DMS114 treated with DMSO at 0.1 percent for 48 hours (cell line): ENCODE measurements around the gene HOXC11.
A peak's percentile ranks its signal among the peaks of the same experiment; 100 is the strongest.

Experiments
- DNase-seq: peaks from one replicate; lab custom pipeline; 2025; ENCODE audit not compliant: unreplicated experiment; lab: John Stamatoyannopoulos, UW

The HOXC11 gene

GRCh38 chr12:53972722-53973235 lies at the start of gene HOXC11:
Gene HOXC11, plus strand, starts transcription at chr12:53973126. Its CDS starts 116 bp downstream, at chr12:53973242.
- no peak for DNase-seq

- no peak for DNase-seq
Observed at GRCh38 chr12:53924521-53925405, 48.2 kb upstream of the HOXC11 start.

DNA sequence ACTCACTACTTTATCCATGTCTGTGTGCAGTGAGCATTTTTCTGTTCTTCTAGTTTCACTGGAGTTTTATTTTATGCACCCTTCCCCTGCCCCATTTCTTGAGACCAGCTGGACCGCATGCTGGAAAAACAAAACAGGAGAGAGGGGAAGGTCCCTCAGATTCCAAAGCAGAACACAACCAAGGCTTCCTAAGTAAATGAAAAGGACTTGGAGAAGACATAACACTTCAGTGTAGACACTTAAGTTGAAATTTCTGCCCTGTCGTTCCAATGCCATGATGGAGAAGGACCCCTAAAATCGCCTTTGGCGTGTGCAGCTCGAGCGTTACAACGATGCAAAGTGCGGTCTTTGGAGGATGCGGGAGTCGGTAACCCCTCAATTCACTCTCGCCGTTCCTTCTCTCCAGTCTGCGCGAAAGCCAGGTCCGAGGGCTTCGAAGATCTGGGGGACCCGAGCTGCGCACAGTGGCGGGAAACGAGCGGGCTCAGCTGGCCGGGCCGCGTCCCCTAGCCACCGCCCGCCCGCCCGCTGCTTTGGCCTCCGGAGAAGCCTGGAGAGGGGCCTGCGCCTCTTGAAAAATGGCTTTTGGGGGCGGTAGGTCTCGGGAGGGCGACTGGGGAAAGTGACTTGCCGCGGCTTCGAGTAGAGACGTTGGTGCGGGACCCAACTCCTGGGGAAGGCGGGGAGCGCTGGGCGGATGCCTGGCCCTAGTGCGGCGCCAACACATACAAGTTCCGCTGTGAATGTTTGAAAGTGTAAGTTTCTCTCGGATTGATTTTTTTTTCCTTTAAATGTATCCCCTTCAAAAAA lies 45.5 kb upstream of the HOXC11 start:
- no peak for DNase-seq

- no peak for DNase-seq
Observed at GRCh38 chr12:53928054-53928835, 44.7 kb upstream of the HOXC11 start.

- no peak for DNase-seq
Observed at GRCh38 chr12:53929527-53929926, 43.4 kb upstream of the HOXC11 start.

DNA sequence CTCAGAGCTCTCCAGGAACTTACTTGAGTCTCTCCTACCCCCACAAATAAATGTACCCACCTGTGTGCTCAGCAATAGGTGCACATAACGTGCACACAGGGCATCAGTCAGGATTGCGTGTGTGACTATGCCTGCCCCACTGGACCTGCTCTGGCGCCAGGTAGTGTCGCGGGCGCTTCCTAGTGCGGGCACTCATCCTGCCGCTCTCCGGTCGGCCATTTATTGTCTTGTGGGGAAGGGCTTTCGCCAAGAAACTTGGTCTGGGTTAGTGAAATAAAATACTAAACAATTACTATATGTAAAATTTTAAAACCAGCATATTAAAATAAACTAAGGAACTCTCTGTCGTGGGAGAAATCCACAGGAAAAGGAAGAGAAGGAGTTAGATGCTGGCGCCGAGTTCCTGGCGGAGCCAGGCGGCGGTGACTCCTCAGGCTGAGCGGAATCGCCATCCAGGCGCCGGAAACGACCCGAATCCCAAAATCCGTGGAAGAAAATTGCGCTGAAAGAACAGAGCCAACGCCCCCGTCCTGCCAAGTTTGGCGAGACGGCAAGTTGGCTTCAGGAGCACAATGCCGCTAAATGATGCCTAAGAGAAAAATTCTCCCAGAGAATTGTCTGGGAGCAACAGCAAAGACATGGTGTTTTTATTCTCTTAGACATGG lies 42.2 kb upstream of the HOXC11 start:
- no peak for DNase-seq

GRCh38 chr12:53931844-53932581 lies 40.9 kb upstream of the HOXC11 start:
- DNase-seq, result no peak

- no peak for DNase-seq
Observed at GRCh38 chr12:53932915-53933314, 40.0 kb upstream of the HOXC11 start.

- no peak for DNase-seq
Observed at GRCh38 chr12:53935383-53936341, 37.3 kb upstream of the HOXC11 start.

- no peak for DNase-seq
Observed at GRCh38 chr12:53937099-53937498, 35.8 kb upstream of the HOXC11 start.

DNA sequence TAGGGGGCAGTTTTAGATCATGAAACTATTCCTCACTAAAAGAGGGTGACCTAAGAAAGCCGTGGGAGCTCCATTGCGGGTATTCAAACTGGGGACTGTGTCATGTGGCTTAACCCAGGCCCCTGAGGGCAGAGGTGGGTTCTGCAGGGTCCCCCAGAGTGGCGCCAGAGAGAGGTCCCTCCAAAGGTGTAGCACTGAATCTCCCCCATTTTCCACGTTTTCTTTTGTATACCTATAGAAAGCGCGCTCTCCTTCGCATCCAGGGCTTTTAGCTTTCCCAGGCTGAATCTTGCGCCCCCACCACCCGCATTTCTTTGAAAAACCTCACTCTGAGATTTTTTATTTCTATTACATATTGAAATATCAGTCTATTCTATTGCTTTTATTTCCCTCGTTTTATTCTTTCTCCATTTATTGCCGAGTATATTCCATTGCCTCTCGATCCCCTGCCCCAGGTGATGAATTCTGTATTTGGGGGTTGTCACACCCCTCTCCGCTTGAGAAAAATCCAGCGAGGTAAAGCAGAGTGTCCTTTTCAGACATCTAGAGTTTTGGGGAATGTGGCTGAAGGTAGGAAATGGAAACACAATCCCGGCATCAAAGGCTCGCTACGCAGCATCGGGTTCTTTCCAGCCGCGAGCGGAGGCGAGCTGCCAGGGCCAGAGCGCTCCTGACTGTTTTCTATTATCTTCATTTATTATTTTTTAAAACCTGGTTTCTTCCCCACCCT lies 35.2 kb upstream of the HOXC11 start:
- DNase-seq, result no peak

DNA sequence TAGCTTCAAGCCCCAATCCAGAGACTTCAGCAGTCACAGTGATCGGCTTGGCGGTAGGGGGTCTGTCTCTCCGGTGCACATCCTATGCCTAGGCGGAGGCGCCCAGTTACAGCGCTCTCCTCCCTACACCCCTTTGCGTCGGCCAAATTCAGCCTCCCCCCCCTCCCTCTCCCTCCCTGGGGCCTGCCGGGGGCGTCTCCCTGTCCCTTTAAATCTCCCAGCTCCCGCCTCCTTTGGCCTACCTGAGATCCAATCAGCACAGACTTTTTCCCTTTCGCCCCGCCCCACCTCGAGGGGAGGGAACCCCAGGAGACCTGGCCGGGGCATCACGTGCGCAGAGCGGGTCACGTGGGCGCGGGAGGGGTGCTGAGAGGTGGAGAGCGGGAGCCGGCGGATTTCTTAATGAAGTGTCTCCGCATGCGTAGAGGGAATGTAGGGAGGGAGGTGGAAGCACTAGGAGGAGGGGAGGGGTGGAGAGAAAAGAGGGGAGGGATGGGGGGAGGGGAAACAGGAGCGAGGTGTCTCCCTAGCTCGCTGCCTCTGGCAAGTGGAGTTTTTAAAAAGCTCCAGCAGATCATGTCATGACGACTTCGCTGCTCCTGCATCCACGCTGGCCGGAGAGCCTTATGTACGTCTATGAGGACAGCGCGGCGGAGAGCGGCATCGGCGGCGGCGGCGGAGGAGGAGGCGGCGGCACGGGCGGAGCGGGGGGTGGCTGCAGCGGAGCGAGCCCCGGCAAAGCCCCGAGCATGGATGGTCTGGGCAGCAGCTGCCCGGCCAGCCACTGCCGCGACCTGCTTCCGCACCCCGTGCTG lies 34.4 kb upstream of the HOXC11 start, which contains the start of gene HOXC13:
TSS of gene HOXC13 (plus strand) at position 506 of the 815 bp plus-strand sequence. CDS start at position 582, 76 bp downstream.
- DNase-seq, result peak; percentile 99

DNA sequence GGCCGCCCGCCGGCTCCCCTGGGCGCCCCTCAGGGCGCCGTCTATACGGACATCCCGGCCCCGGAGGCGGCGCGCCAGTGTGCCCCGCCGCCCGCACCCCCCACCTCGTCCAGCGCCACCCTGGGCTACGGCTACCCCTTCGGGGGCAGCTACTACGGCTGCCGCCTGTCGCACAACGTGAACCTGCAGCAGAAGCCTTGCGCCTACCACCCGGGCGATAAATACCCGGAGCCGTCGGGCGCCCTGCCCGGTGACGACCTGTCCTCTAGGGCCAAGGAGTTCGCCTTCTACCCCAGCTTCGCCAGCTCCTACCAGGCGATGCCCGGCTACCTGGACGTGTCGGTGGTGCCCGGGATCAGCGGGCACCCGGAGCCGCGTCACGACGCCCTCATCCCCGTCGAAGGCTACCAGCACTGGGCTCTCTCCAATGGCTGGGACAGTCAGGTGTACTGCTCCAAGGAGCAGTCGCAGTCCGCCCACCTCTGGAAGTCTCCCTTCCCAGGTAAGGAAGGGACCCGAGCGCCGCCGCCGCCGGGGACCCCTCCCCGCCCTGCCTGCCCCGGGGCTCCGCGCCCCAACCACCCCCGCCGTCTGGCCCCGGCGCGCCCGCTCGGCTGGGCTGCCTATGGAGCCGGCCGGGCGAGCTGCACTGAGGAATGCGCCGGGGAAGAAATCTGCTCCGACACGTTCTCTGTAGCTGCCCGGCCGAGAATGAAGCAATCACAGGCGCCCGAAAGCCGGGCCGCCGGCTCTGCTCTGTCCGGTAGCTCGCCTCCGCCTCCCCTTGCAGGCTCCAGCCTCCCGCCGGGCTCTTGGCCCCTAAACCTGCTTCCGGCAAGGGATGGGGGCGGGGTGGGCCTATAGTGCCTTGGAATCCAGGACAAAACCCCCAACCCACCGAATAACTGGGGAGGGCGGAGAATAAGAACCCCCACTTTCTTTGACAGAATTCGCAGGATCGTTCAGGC lies 33.5 kb upstream of the HOXC11 start:
- no peak for DNase-seq

- DNase-seq, result no peak
Observed at GRCh38 chr12:53940443-53941014, 32.4 kb upstream of the HOXC11 start.

- DNase-seq, result no peak
Observed at GRCh38 chr12:53941187-53941586, 31.7 kb upstream of the HOXC11 start.

DNA sequence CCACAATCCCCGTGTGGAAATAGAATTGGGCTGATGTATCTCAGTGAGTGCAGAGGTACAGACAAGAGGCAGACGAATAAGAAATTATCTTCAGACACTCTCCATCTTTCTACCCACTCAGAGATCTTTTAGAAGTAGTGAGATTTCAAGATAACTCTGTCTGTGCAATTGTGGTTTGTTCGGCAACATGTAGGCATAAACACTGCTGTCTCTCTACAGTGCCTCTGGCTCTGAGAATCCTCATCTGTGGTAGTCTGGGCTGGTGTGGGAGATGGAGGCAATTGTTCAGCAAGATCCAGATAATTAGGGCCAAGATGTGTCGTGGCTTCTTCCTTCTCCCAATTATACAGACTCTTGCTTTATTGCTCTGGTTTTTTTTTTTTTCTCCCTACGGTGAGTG lies 31.2 kb upstream of the HOXC11 start:
- DNase-seq, result no peak
